CD4-positive, CD25-positive, alpha-beta regulatory T cell (primary cell): ENCODE measurements around the gene ZIC4. TPM values are rescaled to one million over a fixed set of nuclear protein-coding genes. Genes with fewer than 3 reads are reported as not detected.

ENCODE experiments used
- ATAC-seq, 2 donors: fragments of 150-1000 bp; cut with Tn5 transposase; one replicate each; pipeline ENCODE4 v1.10.0; 2021; ENCODE audit warnings: low read depth in 2 of 2, moderate number of reproducible peaks in 2 of 2, moderate library complexity in 1 of 2
- DNase-seq, 3 donors: peaks; one replicate each; pipeline versions ENCODE4 v3.0.0 to v3.0.0-alpha.2; 2012 to 2022; ENCODE audit warnings: mixed read lengths in 1 of 3
- H3K27ac ChIP-seq: one replicate; pipeline ENCODE4 v1.7.0; 2013; ENCODE audit warnings: mild to moderate bottlenecking, low read length; ENCODE audit not compliant: insufficient read depth, poor library complexity, severe bottlenecking
- H3K27me3 ChIP-seq: one replicate; pipeline ENCODE4 v1.7.0; 2013; ENCODE audit warnings: low read length; ENCODE audit not compliant: control insufficient read depth, insufficient read depth
- H3K36me3 ChIP-seq: one replicate; pipeline ENCODE4 v1.7.0; 2013; ENCODE audit warnings: mild to moderate bottlenecking, low read length, moderate library complexity; ENCODE audit not compliant: control insufficient read depth, insufficient read depth
- H3K4me1 ChIP-seq: 2 replicates; pipeline ENCODE4 v1.7.0; 2013; ENCODE audit warnings: mild to moderate bottlenecking, low read length; ENCODE audit not compliant: insufficient read depth, control insufficient read depth, poor library complexity, severe bottlenecking
- H3K4me3 ChIP-seq: one replicate; pipeline ENCODE4 v1.7.0; 2013; ENCODE audit warnings: low read depth, mild to moderate bottlenecking, low read length, moderate library complexity
- H3K9me3 ChIP-seq, 2 experiments: 1 replicate in 1 of 2; 2 replicates in 1 of 2; pipeline ENCODE4 v1.7.0; 2013; ENCODE audit warnings: low read length in 2 of 2, mild to moderate bottlenecking in 1 of 2, moderate library complexity in 1 of 2; ENCODE audit not compliant: control insufficient read depth in 2 of 2
- H3K27ac Mint-ChIP-seq, 3 donors: one replicate each; pipeline ENCODE4 v1.8.0; 2020 to 2022; ENCODE audit warnings: mild to moderate bottlenecking in 3 of 3, mixed read lengths in 3 of 3, moderate library complexity in 2 of 3
- H3K27me3 Mint-ChIP-seq: one replicate; pipeline ENCODE4 v1.8.0; 2022; ENCODE audit warnings: mild to moderate bottlenecking, mixed read lengths
- H3K36me3 Mint-ChIP-seq: one replicate; pipeline ENCODE4 v1.8.0; 2020; ENCODE audit warnings: mixed read lengths
- H3K4me1 Mint-ChIP-seq, 4 donors: one replicate each; pipeline ENCODE4 v1.8.0; 2020 to 2022; ENCODE audit warnings: mixed read lengths in 4 of 4, mild to moderate bottlenecking in 1 of 4
- H3K4me3 Mint-ChIP-seq, 4 donors: one replicate each; pipeline ENCODE4 v1.8.0; 2020 to 2022; ENCODE audit warnings: mild to moderate bottlenecking in 4 of 4, mixed read lengths in 4 of 4, moderate library complexity in 3 of 4
- H3K9me3 Mint-ChIP-seq, 7 donors: one replicate each; pipeline ENCODE4 v1.8.0; 2020 to 2022; ENCODE audit warnings: mixed read lengths in 7 of 7, mild to moderate bottlenecking in 3 of 7, moderate library complexity in 2 of 7
- polyA plus RNA-seq, 4 donors: library from polyadenylated mRNA; unstranded; fragments of 300-500 nt; fragmentation: Illumina TruSeq; gene quantifications; one replicate each; pipeline ENCODE4 v1.2.3, GENCODE V29; 2021
- total RNA-seq: library from RNA; stranded (reverse); gene quantifications from one replicate; pipeline ENCODE4 v1.2.3, GENCODE V29; 2022

Gene ZIC4
- not detected for total RNA-seq
- polyA plus RNA-seq = not detected

GRCh38 chr3:147406028-147406931 is at the start of gene ZIC4:
ZIC4 (minus strand) TSS chr3:147406543; CDS start chr3:147402797, 3,746 bp downstream.
- H3K4me3 ChIP-seq = no peak within 1 kb of the TSS
- H3K36me3 ChIP-seq = no peaks in the 10 kb centered on the region
- H3K27me3 ChIP-seq = peaks cover 23% of the 10 kb centered on the region
- ATAC-seq = no peak
- H3K27ac ChIP-seq = no peak within 1 kb of the TSS
- no peak within 1 kb of the TSS for H3K27ac Mint-ChIP-seq
- peak within 1 kb of the TSS in 1 of 4 donors; percentile 22 for H3K4me3 Mint-ChIP-seq
- H3K4me1 ChIP-seq = peaks cover 19% of the 10 kb centered on the region
- H3K36me3 Mint-ChIP-seq = no peaks in the 10 kb centered on the region
- DNase-seq = no peak
- H3K9me3 ChIP-seq = peaks cover 5 to 23% of the 10 kb centered on the region in 2 experiments
- H3K27me3 Mint-ChIP-seq = peaks cover 88% of the 10 kb centered on the region
- H3K9me3 Mint-ChIP-seq = peaks cover 0 to 28% (median 6%) of the 10 kb centered on the region in 7 donors
- peaks cover 2 to 27% (median 4%) of the 10 kb centered on the region in 4 donors for H3K4me1 Mint-ChIP-seq

GRCh38 chr3:147449669-147450068 is 43.3 kb upstream of the ZIC4 start:
- Histone ChIP-seq H3K4me1 (no peaks in the 10 kb centered on the region), H3K4me3 (no peak overlapping the region), H3K27me3 (no peaks in the 10 kb centered on the region), H3K36me3 (no peaks in the 10 kb centered on the region), H3K9me3 (no peaks in the 10 kb centered on the region), H3K27ac (no peak overlapping the region)
- DNase-seq (no peak), ATAC-seq (no peak)
- no peaks in the 10 kb centered on the region for H3K4me1 Mint-ChIP-seq
- H3K27me3 Mint-ChIP-seq = peaks cover 4% of the 10 kb centered on the region
- no peak overlapping the region for H3K4me3 Mint-ChIP-seq
- no peak overlapping the region for H3K27ac Mint-ChIP-seq
- H3K36me3 Mint-ChIP-seq = no peaks in the 10 kb centered on the region
- H3K9me3 Mint-ChIP-seq = peaks cover 0 to 4% (median 0%) of the 10 kb centered on the region in 7 donors

GRCh38 chr3:147447224-147447623 is 40.9 kb upstream of the ZIC4 start:
- H3K4me3 Mint-ChIP-seq = no peak overlapping the region
- Histone ChIP-seq H3K27me3 (no peaks in the 10 kb centered on the region), H3K36me3 (no peaks in the 10 kb centered on the region), H3K9me3 (no peaks in the 10 kb centered on the region), H3K27ac (no peak overlapping the region), H3K4me3 (no peak overlapping the region), H3K4me1 (no peaks in the 10 kb centered on the region)
- no peaks in the 10 kb centered on the region for H3K27me3 Mint-ChIP-seq
- H3K27ac Mint-ChIP-seq = no peak overlapping the region
- H3K4me1 Mint-ChIP-seq = no peaks in the 10 kb centered on the region
- no peaks in the 10 kb centered on the region for H3K36me3 Mint-ChIP-seq
- ATAC-seq = no peak
- no peak for DNase-seq
- peaks cover 0 to 7% (median 3%) of the 10 kb centered on the region in 7 donors for H3K9me3 Mint-ChIP-seq

- ATAC-seq (no peak), DNase-seq (no peak)
- Histone ChIP-seq H3K9me3 (no peaks in the 10 kb centered on the region), H3K4me3 (no peak overlapping the region), H3K27ac (no peak overlapping the region), H3K27me3 (no peaks in the 10 kb centered on the region), H3K36me3 (no peaks in the 10 kb centered on the region), H3K4me1 (no peaks in the 10 kb centered on the region)
- Mint-ChIP-seq H3K9me3 (peaks cover 0 to 5% (median 3%) of the 10 kb centered on the region in 7 donors), H3K4me1 (no peaks in the 10 kb centered on the region), H3K27ac (no peak overlapping the region), H3K36me3 (no peaks in the 10 kb centered on the region), H3K4me3 (no peak overlapping the region), H3K27me3 (no peaks in the 10 kb centered on the region)
These were observed 25.4 kb upstream of the ZIC4 start for GRCh38 chr3:147431751-147432150.

GRCh38 chr3:147428754-147429153 is 22.4 kb upstream of the ZIC4 start:
- no peak overlapping the region for H3K27ac ChIP-seq

GRCh38 chr3:147428326-147428725 is 22.0 kb upstream of the ZIC4 start:
- ATAC-seq = no peak
- no peaks in the 10 kb centered on the region for H3K36me3 Mint-ChIP-seq
- peaks cover 20% of the 10 kb centered on the region for H3K27me3 Mint-ChIP-seq
- H3K4me1 Mint-ChIP-seq = no peaks in the 10 kb centered on the region
- H3K9me3 ChIP-seq = peaks cover 2 to 6% of the 10 kb centered on the region in 2 experiments
- H3K9me3 Mint-ChIP-seq = peaks cover 0 to 4% (median 3%) of the 10 kb centered on the region in 7 donors
- H3K36me3 ChIP-seq = no peaks in the 10 kb centered on the region
- H3K4me3 Mint-ChIP-seq = no peak overlapping the region
- H3K27ac Mint-ChIP-seq = no peak overlapping the region
- peaks cover 13% of the 10 kb centered on the region for H3K27me3 ChIP-seq
- H3K4me1 ChIP-seq = no peaks in the 10 kb centered on the region
- no peak overlapping the region for H3K27ac ChIP-seq
- no peak for DNase-seq
- no peak overlapping the region for H3K4me3 ChIP-seq

More at GRCh38 chr3:147428754-147429153, 22.4 kb upstream of the ZIC4 start:
- no peak overlapping the region for H3K27ac Mint-ChIP-seq
- H3K4me1 ChIP-seq = no peaks in the 10 kb centered on the region
- no peak for ATAC-seq
- no peaks in the 10 kb centered on the region for H3K36me3 Mint-ChIP-seq
- H3K36me3 ChIP-seq = no peaks in the 10 kb centered on the region
- H3K4me3 ChIP-seq = no peak overlapping the region
- H3K27me3 ChIP-seq = peaks cover 9% of the 10 kb centered on the region
- H3K9me3 ChIP-seq = peaks cover 0 to 2% of the 10 kb centered on the region in 2 experiments
- no peak overlapping the region for H3K4me3 Mint-ChIP-seq
- peaks cover 0 to 4% (median 3%) of the 10 kb centered on the region in 7 donors for H3K9me3 Mint-ChIP-seq
- no peak for DNase-seq
- no peaks in the 10 kb centered on the region for H3K4me1 Mint-ChIP-seq
- peaks cover 16% of the 10 kb centered on the region for H3K27me3 Mint-ChIP-seq

GRCh38 chr3:147427746-147428145 is 21.4 kb upstream of the ZIC4 start:
- no peak overlapping the region for H3K4me3 Mint-ChIP-seq
- peaks cover 18% of the 10 kb centered on the region for H3K27me3 ChIP-seq
- ATAC-seq (no peak), DNase-seq (no peak)
- peaks cover 4 to 9% of the 10 kb centered on the region in 2 experiments for H3K9me3 ChIP-seq
- H3K4me3 ChIP-seq = no peak overlapping the region
- peaks cover 0 to 4% (median 0%) of the 10 kb centered on the region in 7 donors for H3K9me3 Mint-ChIP-seq
- no peaks in the 10 kb centered on the region for H3K36me3 Mint-ChIP-seq
- no peaks in the 10 kb centered on the region for H3K4me1 Mint-ChIP-seq
- H3K4me1 ChIP-seq = no peaks in the 10 kb centered on the region
- no peaks in the 10 kb centered on the region for H3K36me3 ChIP-seq
- H3K27ac ChIP-seq = no peak overlapping the region
- H3K27me3 Mint-ChIP-seq = peaks cover 26% of the 10 kb centered on the region
- H3K27ac Mint-ChIP-seq = no peak overlapping the region
